ENCODE results near the gene ZNF177. TPM values are rescaled to one million over a fixed set of nuclear protein-coding genes. Genes with fewer than 3 reads are reported as not detected.
A peak's percentile ranks its signal among the peaks of the same experiment; 100 is the strongest.

The ZNF177 gene
- total RNA-seq, 5 donors from 2014 or later (not counting 1 experiment from before 2014, with no cell fraction given) = 0.89 to 2.1 (median 1.0) TPM

DNA sequence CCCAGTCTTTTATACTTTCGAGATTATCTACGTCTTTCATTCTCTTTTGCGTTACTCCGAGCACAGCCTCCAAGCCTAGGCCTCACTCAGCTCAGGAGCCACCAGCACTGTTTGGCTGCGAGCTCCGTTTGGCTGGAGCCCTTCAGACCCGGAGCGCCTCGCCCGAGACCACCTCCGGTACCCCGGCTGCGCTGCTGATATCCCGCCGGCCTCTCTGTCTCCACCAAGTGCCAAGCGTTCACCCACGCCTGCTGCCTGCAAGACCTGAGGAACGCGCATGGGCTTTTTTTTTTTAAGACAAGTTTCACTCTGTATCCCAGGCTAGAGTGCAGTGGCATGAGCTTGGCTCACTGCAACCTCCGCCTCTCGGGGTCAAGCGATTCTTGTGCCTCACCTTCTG, 14.1 kb upstream of the ZNF177 start:
- H3K4me3 ChIP-seq (ENCODE audit: control insufficient read depth in 1 of 2, extremely low read depth in 1 of 2, low read length in 1 of 2) = no peak overlapping the region
- H3K4me3 Mint-ChIP-seq = no peak overlapping the region
- H3K27me3 Mint-ChIP-seq = no peaks in the 10 kb centered on the region
- H3K27ac ChIP-seq (ENCODE audit: low read length) = no peak overlapping the region
- H3K4me1 Mint-ChIP-seq = no peaks in the 10 kb centered on the region
- 96% methylated on average over 19 of the region's 22 CpGs for WGBS (ENCODE audit: insufficient coverage)
- H3K36me3 Mint-ChIP-seq = peaks cover 66% of the 10 kb centered on the region
- ATAC-seq (replicated peaks in 1 of 4) = no peak
- H3K27me3 ChIP-seq (replicated peaks in 1 of 2; ENCODE audit: control insufficient read depth in 2 of 2, extremely low read depth in 1 of 2, insufficient read depth in 2 of 2, low read length in 1 of 2) = no peaks in the 10 kb centered on the region
- peaks cover 20% of the 10 kb centered on the region for H3K9me3 ChIP-seq
- DNase-seq = no peak
- peaks cover 0 to 7% of the 10 kb centered on the region in 2 donors for H3K36me3 ChIP-seq (ENCODE audit: control insufficient read depth in 2 of 2, extremely low read depth in 1 of 2, insufficient read depth in 1 of 2, low read length in 1 of 2)
- H3K9me3 Mint-ChIP-seq = peaks cover 11 to 62% (median 47%) of the 10 kb centered on the region in 3 donors
- CTCF ChIA-PET = no interaction called here
- H3K27ac Mint-ChIP-seq = no peak overlapping the region
- no peaks in the 10 kb centered on the region for H3K4me1 ChIP-seq (ENCODE audit: control insufficient read depth in 1 of 2, extremely low read depth in 1 of 2, insufficient read depth in 2 of 2, low read length in 2 of 2)
- POLR2A ChIA-PET = no interaction called here

DNA sequence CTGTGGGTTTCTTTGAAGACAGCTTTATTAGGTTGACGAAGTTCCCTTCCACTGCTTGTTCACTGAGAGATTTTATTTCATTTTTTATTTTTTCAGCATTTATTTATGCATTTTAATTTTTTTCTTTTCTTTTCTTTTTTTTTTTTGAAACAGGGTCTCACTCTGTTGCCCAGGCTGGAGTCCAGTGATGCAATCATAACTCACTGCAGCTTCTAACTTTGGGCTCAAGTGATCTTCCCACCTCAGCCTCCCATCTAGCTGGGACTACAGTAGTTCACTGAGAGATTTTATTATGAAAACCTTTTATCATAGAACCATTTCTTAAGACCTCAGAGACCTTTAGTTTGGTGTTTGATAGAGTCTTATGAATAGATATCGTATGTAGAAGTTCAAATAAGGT, 10.3 kb upstream of the ZNF177 start:
- ATAC-seq (replicated peaks in 1 of 4) = no peak

DNA sequence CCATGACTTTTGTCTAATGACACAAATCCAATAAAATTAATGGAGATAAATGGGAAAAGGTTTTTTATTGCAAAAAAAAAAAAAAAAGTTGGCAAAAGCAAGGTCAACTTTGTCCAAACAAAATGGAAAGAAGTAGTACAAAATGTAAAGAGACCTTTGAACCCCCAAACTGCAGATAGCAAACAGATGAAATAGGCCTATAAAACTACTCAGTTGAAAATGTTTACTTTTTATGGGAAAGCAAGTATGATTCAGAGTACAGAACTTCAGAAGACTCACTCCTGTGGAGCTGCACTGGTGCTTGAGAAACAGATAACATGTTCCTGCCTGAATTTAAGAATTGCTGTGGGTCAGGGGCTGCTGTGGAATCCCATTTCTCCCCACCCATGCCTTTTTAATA, 9.8 kb upstream of the ZNF177 start:
- Histone ChIP-seq H3K9me3 (peaks cover 10% of the 10 kb centered on the region), H3K36me3 (ENCODE audit: control insufficient read depth in 2 of 2, extremely low read depth in 1 of 2, insufficient read depth in 1 of 2, low read length in 1 of 2) (peaks cover 0 to 7% of the 10 kb centered on the region in 2 donors), H3K4me3 (ENCODE audit: control insufficient read depth in 1 of 2, extremely low read depth in 1 of 2, low read length in 1 of 2) (no peak overlapping the region), H3K27ac (ENCODE audit: low read length) (no peak overlapping the region), H3K27me3 (replicated peaks in 1 of 2; ENCODE audit: control insufficient read depth in 2 of 2, extremely low read depth in 1 of 2, insufficient read depth in 2 of 2, low read length in 1 of 2) (no peaks in the 10 kb centered on the region), H3K4me1 (ENCODE audit: control insufficient read depth in 1 of 2, extremely low read depth in 1 of 2, insufficient read depth in 2 of 2, low read length in 2 of 2) (no peaks in the 10 kb centered on the region)
- H3K27me3 Mint-ChIP-seq = no peaks in the 10 kb centered on the region
- ChIA-PET POLR2A (no interaction called here), CTCF (interaction anchor here in 1 of 2 donors (0.6 kb wide), 1 partner anchor 200 kb away, joined by 4 read pairs; no protein-coding TSS in a partner anchor)
- peaks cover 55% of the 10 kb centered on the region for H3K36me3 Mint-ChIP-seq
- no peaks in the 10 kb centered on the region for H3K4me1 Mint-ChIP-seq
- H3K27ac Mint-ChIP-seq = no peak overlapping the region
- H3K9me3 Mint-ChIP-seq = peaks cover 3 to 46% (median 39%) of the 10 kb centered on the region in 3 donors
- ATAC-seq (replicated peaks in 1 of 4) = no peak
- no peak for DNase-seq
- no peak overlapping the region for H3K4me3 Mint-ChIP-seq

More for the DNA sequence above, 10.3 kb upstream of the ZNF177 start:
- POLR2A ChIA-PET = interaction anchor here in 1 of 2 donors (0.7 kb wide), 1 partner anchor 42 kb away, joined by 4 read pairs; no protein-coding TSS in a partner anchor
- Mint-ChIP-seq H3K36me3 (peaks cover 53% of the 10 kb centered on the region), H3K4me1 (no peaks in the 10 kb centered on the region), H3K27me3 (no peaks in the 10 kb centered on the region), H3K4me3 (no peak overlapping the region), H3K9me3 (peaks cover 3 to 43% (median 40%) of the 10 kb centered on the region in 3 donors), H3K27ac (no peak overlapping the region)
- H3K4me3 ChIP-seq (ENCODE audit: control insufficient read depth in 1 of 2, extremely low read depth in 1 of 2, low read length in 1 of 2) = no peak overlapping the region
- peaks cover 10% of the 10 kb centered on the region for H3K9me3 ChIP-seq
- no peaks in the 10 kb centered on the region for H3K4me1 ChIP-seq (ENCODE audit: control insufficient read depth in 1 of 2, extremely low read depth in 1 of 2, insufficient read depth in 2 of 2, low read length in 2 of 2)
- WGBS (ENCODE audit: insufficient coverage) = no CpG with 5 or more reads among the region's 2 CpGs
- no peaks in the 10 kb centered on the region for H3K27me3 ChIP-seq (replicated peaks in 1 of 2; ENCODE audit: control insufficient read depth in 2 of 2, extremely low read depth in 1 of 2, insufficient read depth in 2 of 2, low read length in 1 of 2)
- H3K36me3 ChIP-seq (ENCODE audit: control insufficient read depth in 2 of 2, extremely low read depth in 1 of 2, insufficient read depth in 1 of 2, low read length in 1 of 2) = peaks cover 0 to 7% of the 10 kb centered on the region in 2 donors
- CTCF ChIA-PET = interaction anchor here in 1 of 2 donors (0.7 kb wide), 1 partner anchor 399 kb away, joined by 4 read pairs; no protein-coding TSS in a partner anchor
- H3K27ac ChIP-seq (ENCODE audit: low read length) = no peak overlapping the region
- no peak for DNase-seq

GRCh38 chr19:9354651-9355050, 8.2 kb upstream of the ZNF177 start:
- H3K4me1 Mint-ChIP-seq = no peaks in the 10 kb centered on the region
- no CpG with 5 or more reads among the region's 2 CpGs for WGBS (ENCODE audit: insufficient coverage)
- H3K9me3 Mint-ChIP-seq = peaks cover under 1 to 39% (median 35%) of the 10 kb centered on the region in 3 donors
- CTCF ChIA-PET = no interaction called here
- no peaks in the 10 kb centered on the region for H3K27me3 ChIP-seq (replicated peaks in 1 of 2; ENCODE audit: control insufficient read depth in 2 of 2, extremely low read depth in 1 of 2, insufficient read depth in 2 of 2, low read length in 1 of 2)
- H3K4me3 ChIP-seq (ENCODE audit: control insufficient read depth in 1 of 2, extremely low read depth in 1 of 2, low read length in 1 of 2) = no peak overlapping the region
- H3K27ac ChIP-seq (ENCODE audit: low read length) = no peak overlapping the region
- POLR2A ChIA-PET = no interaction called here
- no peaks in the 10 kb centered on the region for H3K4me1 ChIP-seq (ENCODE audit: control insufficient read depth in 1 of 2, extremely low read depth in 1 of 2, insufficient read depth in 2 of 2, low read length in 2 of 2)
- peaks cover 11% of the 10 kb centered on the region for H3K9me3 ChIP-seq
- DNase-seq (no peak), ATAC-seq (replicated peaks in 1 of 4) (no peak)
- H3K36me3 ChIP-seq (ENCODE audit: control insufficient read depth in 2 of 2, extremely low read depth in 1 of 2, insufficient read depth in 1 of 2, low read length in 1 of 2) = no peaks in the 10 kb centered on the region
- H3K36me3 Mint-ChIP-seq = peaks cover 49% of the 10 kb centered on the region
- H3K27me3 Mint-ChIP-seq = no peaks in the 10 kb centered on the region
- H3K4me3 Mint-ChIP-seq = no peak overlapping the region
- no peak overlapping the region for H3K27ac Mint-ChIP-seq

- H3K9me3 ChIP-seq = peaks cover 17% of the 10 kb centered on the region
These were observed 8.2 kb downstream of the ZNF177 start for GRCh38 chr19:9370738-9371619.

DNA sequence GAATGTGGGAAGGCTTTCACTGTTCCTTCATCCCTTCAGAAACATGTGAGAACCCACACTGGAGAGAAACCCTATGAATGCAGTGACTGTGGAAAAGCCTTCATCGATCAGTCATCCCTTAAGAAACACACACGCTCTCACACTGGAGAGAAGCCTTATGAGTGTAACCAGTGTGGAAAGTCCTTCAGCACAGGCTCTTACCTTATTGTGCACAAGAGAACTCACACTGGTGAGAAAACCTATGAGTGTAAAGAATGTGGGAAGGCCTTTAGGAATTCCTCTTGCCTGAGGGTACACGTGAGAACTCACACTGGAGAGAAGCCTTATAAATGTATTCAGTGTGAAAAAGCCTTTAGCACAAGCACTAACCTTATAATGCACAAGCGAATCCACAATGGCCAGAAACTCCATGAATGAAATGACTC, 18.6 kb downstream of the ZNF177 start:
- no peak for DNase-seq
- Mint-ChIP-seq H3K9me3 (peaks cover 13 to 69% (median 61%) of the 10 kb centered on the region in 3 donors), H3K4me1 (no peaks in the 10 kb centered on the region), H3K27ac (no peak overlapping the region), H3K36me3 (peaks cover 83% of the 10 kb centered on the region), H3K27me3 (no peaks in the 10 kb centered on the region), H3K4me3 (no peak overlapping the region)
- no peak overlapping the region for H3K27ac ChIP-seq (ENCODE audit: low read length)
- no peaks in the 10 kb centered on the region for H3K27me3 ChIP-seq (replicated peaks in 1 of 2; ENCODE audit: control insufficient read depth in 2 of 2, extremely low read depth in 1 of 2, insufficient read depth in 2 of 2, low read length in 1 of 2)
- WGBS (ENCODE audit: insufficient coverage) = no CpG with 5 or more reads among the region's 4 CpGs
- POLR2A ChIA-PET = no interaction called here
- CTCF ChIA-PET = interaction anchor here in 1 of 2 donors (0.5 kb wide), 1 partner anchor 244 kb away, joined by 3 read pairs; no protein-coding TSS in a partner anchor
- peaks cover 25 to 39% of the 10 kb centered on the region in 2 donors for H3K36me3 ChIP-seq (ENCODE audit: control insufficient read depth in 2 of 2, extremely low read depth in 1 of 2, insufficient read depth in 1 of 2, low read length in 1 of 2)
- H3K4me1 ChIP-seq (ENCODE audit: control insufficient read depth in 1 of 2, extremely low read depth in 1 of 2, insufficient read depth in 2 of 2, low read length in 2 of 2) = no peaks in the 10 kb centered on the region
- H3K4me3 ChIP-seq (ENCODE audit: control insufficient read depth in 1 of 2, extremely low read depth in 1 of 2, low read length in 1 of 2) = peak overlapping the region in 1 of 2 donors; percentile 15
- peaks cover 77% of the 10 kb centered on the region for H3K9me3 ChIP-seq
- no peak for ATAC-seq (replicated peaks in 1 of 4)

More at GRCh38 chr19:9370738-9371619, 8.2 kb downstream of the ZNF177 start:
- no peaks in the 10 kb centered on the region for H3K4me1 Mint-ChIP-seq
- no peak overlapping the region for H3K4me3 Mint-ChIP-seq
- Histone ChIP-seq H3K4me3 (ENCODE audit: control insufficient read depth in 1 of 2, extremely low read depth in 1 of 2, low read length in 1 of 2) (no peak overlapping the region), H3K27ac (ENCODE audit: low read length) (no peak overlapping the region), H3K4me1 (ENCODE audit: control insufficient read depth in 1 of 2, extremely low read depth in 1 of 2, insufficient read depth in 2 of 2, low read length in 2 of 2) (no peaks in the 10 kb centered on the region), H3K27me3 (replicated peaks in 1 of 2; ENCODE audit: control insufficient read depth in 2 of 2, extremely low read depth in 1 of 2, insufficient read depth in 2 of 2, low read length in 1 of 2) (no peaks in the 10 kb centered on the region), H3K36me3 (ENCODE audit: control insufficient read depth in 2 of 2, extremely low read depth in 1 of 2, insufficient read depth in 1 of 2, low read length in 1 of 2) (peaks cover 0 to 8% of the 10 kb centered on the region in 2 donors)
- CTCF ChIA-PET = interaction anchor here in 1 of 2 donors (0.6 kb wide), 1 partner anchor 94 kb away, joined by 3 read pairs; no protein-coding TSS in a partner anchor
- H3K36me3 Mint-ChIP-seq = peaks cover 60% of the 10 kb centered on the region
- H3K9me3 Mint-ChIP-seq = peaks cover 31 to 78% (median 57%) of the 10 kb centered on the region in 3 donors
- ATAC-seq (replicated peaks in 1 of 4) (no peak), DNase-seq (no peak)
- POLR2A ChIA-PET = no interaction called here
- no peaks in the 10 kb centered on the region for H3K27me3 Mint-ChIP-seq
- WGBS (ENCODE audit: insufficient coverage) = 100% methylated on average over 1 of the region's 6 CpGs
- H3K27ac Mint-ChIP-seq = no peak overlapping the region
